WTC11 (cell line): ENCODE results near the gene FOXA3. TPM values are rescaled to one million over a fixed set of nuclear protein-coding genes. Genes with fewer than 3 reads are reported as not detected.

Source experiments
- ATAC-seq: fragments of 200-7000 bp; cut with Tn5 transposase; 2 replicates; pipeline ENCODE4 v1.10.0; 2021; ENCODE audit warnings: mild to moderate bottlenecking, moderate library complexity
- CTCF ChIA-PET: fragments of 300-600 bp; sonication (Branson Sonifier 250); formaldehyde crosslinking; loops from one replicate; lab custom pipeline; 2021; ENCODE audit warnings: antibody characterized with exemption; lab: Charles Lee
- POLR2A ChIA-PET: fragments of 350-600 bp; sonication (Branson Sonifier 250); formaldehyde crosslinking; loops from one replicate; lab custom pipeline; 2021; ENCODE audit warnings: antibody characterized with exemption; lab: Charles Lee
- DNase-seq: peaks from one replicate; pipeline ENCODE4 v3.0.0; 2021; ENCODE audit warnings: low spot score
- H3K27ac Mint-ChIP-seq: 2 replicates; pipeline ENCODE4 v1.8.0; 2021; ENCODE audit warnings: mixed read lengths
- H3K27me3 Mint-ChIP-seq: 2 replicates; pipeline ENCODE4 v1.8.0; 2021; ENCODE audit warnings: low read depth, mild to moderate bottlenecking, moderate library complexity, mixed read lengths
- H3K36me3 Mint-ChIP-seq: 2 replicates; pipeline ENCODE4 v1.8.0; 2021; ENCODE audit warnings: mixed read lengths
- H3K4me1 Mint-ChIP-seq: 2 replicates; pipeline ENCODE4 v1.8.0; 2022; ENCODE audit warnings: mixed read lengths
- H3K4me3 Mint-ChIP-seq: 2 replicates; pipeline ENCODE4 v1.8.0; 2021; ENCODE audit warnings: mild to moderate bottlenecking, moderate library complexity, mixed read lengths
- H3K9me3 Mint-ChIP-seq: 2 replicates; pipeline ENCODE4 v1.8.0; 2021; ENCODE audit warnings: mixed read lengths
- ATF2 ChIP-seq: sonication (generic); formaldehyde crosslinking; IDR thresholded peaks from 2 replicates; pipeline ENCODE4 v1.8.1; 2022; ENCODE audit warnings: low read depth, missing genetic modification reagents, borderline replicate concordance
- CTCF ChIP-seq: fragments of 200-600 bp; IDR thresholded peaks from 2 replicates; pipeline ENCODE4 v1.8.0; 2022; ENCODE audit warnings: antibody characterized with exemption
- ETV6 ChIP-seq: sonication (generic); formaldehyde crosslinking; IDR thresholded peaks from 2 replicates; pipeline ENCODE4 v1.8.1; 2022; ENCODE audit warnings: mild to moderate bottlenecking, missing genetic modification reagents
- KAT7 ChIP-seq: sonication (generic); formaldehyde crosslinking; IDR thresholded peaks from 2 replicates; pipeline ENCODE4 v1.8.1; 2023; ENCODE audit warnings: missing genetic modification reagents, mild to moderate bottlenecking, borderline replicate concordance
- total RNA-seq: library from RNA; stranded (reverse); gene quantifications from 3 replicates; pipeline ENCODE4 v1.2.3, GENCODE V29; 2021
- TF ChIP-seq, protein P1 (sequence below): sonication (generic); formaldehyde crosslinking; IDR thresholded peaks from 2 replicates; pipeline ENCODE4 v1.8.1; 2023; ENCODE audit warnings: mild to moderate bottlenecking, moderate library complexity, missing genetic modification reagents
- TF ChIP-seq, protein P2 (sequence below): sonication (generic); formaldehyde crosslinking; IDR thresholded peaks from 2 replicates; pipeline ENCODE4 v1.8.0; 2022; ENCODE audit warnings: mild to moderate bottlenecking, missing genetic modification reagents
- TF ChIP-seq, protein P3 (sequence below): fragments of 250-450 bp; sonication (Bioruptor Pico); conservative IDR thresholded peaks from 2 replicates; pipeline ENCODE4 v1.9.0; 2021; ENCODE audit warnings: mild to moderate bottlenecking

FOXA3 gene
- total RNA-seq, 1 experiment from 2014 or later = 20.7 TPM

DNA sequence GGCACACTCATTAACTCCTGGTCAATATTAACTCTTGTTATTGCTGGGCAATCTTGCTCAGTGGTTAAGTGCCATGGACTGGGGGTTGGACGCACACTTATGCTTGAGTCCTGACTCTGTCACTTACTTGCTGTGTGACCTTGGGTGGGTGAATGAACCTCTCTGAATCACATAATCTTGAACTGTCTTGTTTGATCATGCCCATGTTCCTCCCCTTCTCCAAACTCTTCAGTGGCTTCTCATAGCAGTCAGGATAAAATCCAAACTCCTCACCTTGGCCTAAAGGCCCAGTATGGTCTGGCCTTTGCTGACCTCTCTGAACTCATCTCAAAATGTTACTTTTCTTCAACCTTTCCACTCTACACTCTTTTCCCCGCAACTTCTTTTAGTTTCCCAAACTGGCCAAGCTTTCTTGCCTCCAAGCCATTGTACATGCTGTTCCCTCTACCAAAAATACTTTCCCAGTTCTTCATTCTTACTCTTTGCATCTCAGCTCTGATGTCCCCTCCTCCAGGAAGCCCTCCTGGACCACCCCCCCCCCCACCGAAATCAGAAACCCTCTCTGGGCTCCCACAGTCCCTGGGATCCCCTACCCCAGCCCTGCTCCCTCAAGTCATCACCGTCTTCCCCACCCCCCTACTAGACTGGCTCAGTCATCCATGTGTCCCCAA is 35.9 kb downstream of the FOXA3 start:
- DNase-seq = no peak
- POLR2A ChIA-PET = interaction anchor here (1.9 kb wide), 1 partner anchor 35 kb away, joined by 6 read pairs; the partner anchor contains the start of gene FOXA3

More for the DNA sequence above, 35.9 kb downstream of the FOXA3 start:
- no peak overlapping the region for H3K27ac Mint-ChIP-seq
- H3K9me3 Mint-ChIP-seq = no peaks in the 10 kb centered on the region
- TF ChIP-seq, protein P1, sequence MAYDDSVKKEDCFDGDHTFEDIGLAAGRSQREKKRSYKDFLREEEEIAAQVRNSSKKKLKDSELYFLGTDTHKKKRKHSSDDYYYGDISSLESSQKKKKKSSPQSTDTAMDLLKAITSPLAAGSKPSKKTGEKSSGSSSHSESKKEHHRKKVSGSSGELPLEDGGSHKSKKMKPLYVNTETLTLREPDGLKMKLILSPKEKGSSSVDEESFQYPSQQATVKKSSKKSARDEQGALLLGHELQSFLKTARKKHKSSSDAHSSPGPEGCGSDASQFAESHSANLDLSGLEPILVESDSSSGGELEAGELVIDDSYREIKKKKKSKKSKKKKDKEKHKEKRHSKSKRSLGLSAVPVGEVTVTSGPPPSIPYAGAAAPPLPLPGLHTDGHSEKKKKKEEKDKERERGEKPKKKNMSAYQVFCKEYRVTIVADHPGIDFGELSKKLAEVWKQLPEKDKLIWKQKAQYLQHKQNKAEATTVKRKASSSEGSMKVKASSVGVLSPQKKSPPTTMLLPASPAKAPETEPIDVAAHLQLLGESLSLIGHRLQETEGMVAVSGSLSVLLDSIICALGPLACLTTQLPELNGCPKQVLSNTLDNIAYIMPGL (CRISPR knock-in tag) = no peak
- no peak for TF ChIP-seq ETV6 (CRISPR knock-in tag)
- TF ChIP-seq, protein P2, sequence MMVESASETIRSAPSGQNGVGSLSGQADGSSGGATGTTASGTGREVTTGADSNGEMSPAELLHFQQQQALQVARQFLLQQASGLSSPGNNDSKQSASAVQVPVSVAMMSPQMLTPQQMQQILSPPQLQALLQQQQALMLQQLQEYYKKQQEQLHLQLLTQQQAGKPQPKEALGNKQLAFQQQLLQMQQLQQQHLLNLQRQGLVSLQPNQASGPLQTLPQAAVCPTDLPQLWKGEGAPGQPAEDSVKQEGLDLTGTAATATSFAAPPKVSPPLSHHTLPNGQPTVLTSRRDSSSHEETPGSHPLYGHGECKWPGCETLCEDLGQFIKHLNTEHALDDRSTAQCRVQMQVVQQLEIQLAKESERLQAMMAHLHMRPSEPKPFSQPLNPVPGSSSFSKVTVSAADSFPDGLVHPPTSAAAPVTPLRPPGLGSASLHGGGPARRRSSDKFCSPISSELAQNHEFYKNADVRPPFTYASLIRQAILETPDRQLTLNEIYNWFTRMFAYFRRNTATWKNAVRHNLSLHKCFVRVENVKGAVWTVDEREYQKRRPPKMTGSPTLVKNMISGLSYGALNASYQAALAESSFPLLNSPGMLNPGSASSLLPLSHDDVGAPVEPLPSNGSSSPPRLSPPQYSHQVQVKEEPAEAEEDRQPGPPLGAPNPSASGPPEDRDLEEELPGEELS (CRISPR knock-in tag) = no peak
- TF ChIP-seq CTCF = no peak
- no peak for TF ChIP-seq KAT7 (CRISPR knock-in tag)
- TF ChIP-seq, protein P3, sequence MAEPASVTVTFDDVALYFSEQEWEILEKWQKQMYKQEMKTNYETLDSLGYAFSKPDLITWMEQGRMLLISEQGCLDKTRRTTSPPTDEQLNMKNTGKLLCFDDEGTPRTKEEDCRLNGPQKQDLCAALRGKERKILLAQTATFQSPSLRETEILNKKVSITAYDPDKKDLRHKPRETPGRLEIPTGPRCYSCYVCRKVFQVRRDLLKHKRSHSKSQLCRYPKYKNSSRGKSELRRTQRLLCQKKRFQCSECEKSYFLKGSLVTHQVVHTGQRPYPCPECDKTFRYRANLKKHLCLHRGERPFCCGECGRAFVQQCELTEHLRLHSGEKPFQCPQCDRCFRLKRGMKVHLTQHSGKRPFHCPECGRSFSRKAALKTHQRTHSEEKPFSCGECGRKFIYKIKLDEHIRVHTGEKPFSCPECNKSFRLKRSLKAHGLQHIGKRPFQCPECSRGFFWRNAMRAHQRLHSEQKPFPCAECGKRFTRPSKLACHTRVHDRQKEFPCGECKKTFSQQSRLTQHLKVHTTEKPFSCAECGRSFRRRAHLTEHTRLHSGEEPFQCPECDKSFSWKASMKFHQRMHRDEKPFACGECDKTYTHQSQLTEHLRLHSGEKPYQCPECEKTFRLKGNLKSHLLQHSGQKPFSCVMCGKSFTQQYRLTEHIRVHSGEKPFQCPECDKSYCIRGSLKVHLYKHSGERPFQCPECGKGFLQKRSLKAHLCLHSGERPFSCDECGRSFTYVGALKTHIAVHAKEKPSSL (CRISPR knock-in tag) = no peak
- no peak for TF ChIP-seq ATF2 (CRISPR knock-in tag)
- H3K36me3 Mint-ChIP-seq = peaks cover 31% of the 10 kb centered on the region
- H3K27me3 Mint-ChIP-seq = peaks cover 25% of the 10 kb centered on the region
- H3K4me1 Mint-ChIP-seq = peaks cover 12% of the 10 kb centered on the region
- peak overlapping the region; percentile 65 for H3K4me3 Mint-ChIP-seq
- CTCF ChIA-PET = interaction anchor here (4.1 kb wide), 1 partner anchor 14 kb away, joined by 35 read pairs; no protein-coding TSS in a partner anchor
- no peak for ATAC-seq
